Measurements from ENCODE around the gene ZNF444. TPM values are rescaled to one million over a fixed set of nuclear protein-coding genes. Genes with fewer than 3 reads are reported as not detected.

The ZNF444 gene
- total and polyA plus RNA-seq, 8 donors, result 35.4 to 52.3 (median 42.6) TPM

- no peaks in the 10 kb centered on the region for H3K9me3 ChIP-seq
- no peak overlapping the region for H3K4me3 ChIP-seq
- intact Hi-C loops (cut with DNase I), result no loop called here
- peak overlapping the region in 1 of 2 donors; percentile 9 for H3K27ac ChIP-seq
- no peaks in the 10 kb centered on the region for H3K27me3 ChIP-seq
- DNase-seq (peak in 2 of 4 donors; percentile 43 to 70), ATAC-seq (no peak)
- H3K4me1 ChIP-seq, result peaks cover 56 to 98% of the 10 kb centered on the region in 2 donors
- H3K36me3 ChIP-seq, result peaks cover 0 to 16% of the 10 kb centered on the region in 2 donors
- TF ChIP-seq CTCF (IDR thresholded peaks at IDR 0.05), result no peak
Measured at GRCh38 chr19:56114051-56114777, 26.9 kb upstream of the ZNF444 start.

- Histone ChIP-seq H3K4me1 (peaks cover 56 to 98% of the 10 kb centered on the region in 2 donors), H3K9me3 (no peaks in the 10 kb centered on the region), H3K36me3 (peaks cover 0 to 16% of the 10 kb centered on the region in 2 donors), H3K4me3 (no peak overlapping the region), H3K27me3 (no peaks in the 10 kb centered on the region), H3K27ac (peak overlapping the region in 1 of 2 donors; percentile 9)
- intact Hi-C loops (cut with DNase I), result no loop called here
- ATAC-seq (no peak), DNase-seq (peak in 1 of 4 donors; percentile 72)
- TF ChIP-seq CTCF (IDR thresholded peaks at IDR 0.05), result no peak
Measured at GRCh38 chr19:56114778-56115110, 26.3 kb upstream of the ZNF444 start.

DNA sequence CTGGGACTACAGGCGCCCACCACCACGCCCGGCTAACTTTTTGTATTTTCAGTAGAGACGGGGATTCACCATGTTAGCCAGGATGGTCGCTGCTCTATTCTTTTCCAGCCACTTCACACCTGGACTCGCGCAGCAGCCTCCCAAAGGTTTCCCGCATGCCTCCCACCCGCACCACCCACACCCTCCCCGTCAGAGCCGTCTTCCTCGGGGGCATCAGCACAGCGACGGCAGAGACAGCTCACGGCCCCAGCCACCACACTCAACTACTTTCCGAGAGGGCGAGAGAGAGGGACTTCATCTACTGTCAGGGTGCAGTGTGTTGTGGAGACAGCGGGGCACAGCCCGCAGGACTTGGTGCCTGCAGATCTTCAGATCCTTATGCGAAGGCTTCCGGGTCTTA is 25.6 kb upstream of the ZNF444 start:
- no peaks in the 10 kb centered on the region for H3K9me3 ChIP-seq
- ATAC-seq, result no peak
- H3K4me1 ChIP-seq, result peaks cover 51 to 94% of the 10 kb centered on the region in 2 donors
- intact Hi-C loops (cut with DNase I), result no loop called here
- no peaks in the 10 kb centered on the region for H3K27me3 ChIP-seq
- no peak for TF ChIP-seq CTCF (IDR thresholded peaks at IDR 0.05)
- no peak overlapping the region for H3K4me3 ChIP-seq
- no peak for DNase-seq
- no peak overlapping the region for H3K27ac ChIP-seq
- peaks cover 0 to 16% of the 10 kb centered on the region in 2 donors for H3K36me3 ChIP-seq

- no peak overlapping the region for H3K27ac ChIP-seq
Measured at GRCh38 chr19:56116606-56117005, 24.5 kb upstream of the ZNF444 start.

More at GRCh38 chr19:56116606-56117005, 24.5 kb upstream of the ZNF444 start:
- DNase-seq (no peak), ATAC-seq (no peak)
- H3K9me3 ChIP-seq, result no peaks in the 10 kb centered on the region
- intact Hi-C loops (cut with DNase I), result no loop called here
- H3K27me3 ChIP-seq, result no peaks in the 10 kb centered on the region
- no peak overlapping the region for H3K4me3 ChIP-seq
- no peak for TF ChIP-seq CTCF (IDR thresholded peaks at IDR 0.05)
- H3K4me1 ChIP-seq, result peaks cover 40 to 84% of the 10 kb centered on the region in 2 donors
- peaks cover 0 to 16% of the 10 kb centered on the region in 2 donors for H3K36me3 ChIP-seq
